Pancreas (tissue), 10 donors: Measurements from ENCODE around the gene DCAKD. TPM values are rescaled to one million over a fixed set of nuclear protein-coding genes. Genes with fewer than 3 reads are reported as not detected.
A peak's percentile ranks its signal among the peaks of the same experiment; 100 is the strongest.

ENCODE experiments used
- ATAC-seq, 4 donors: fragments of 200-7000 bp; cut with Tn5 transposase; one replicate each; pipeline versions ENCODE4 v1.8.0 to v1.9.1; 2020; ENCODE audit warnings: mild to moderate bottlenecking in 4 of 4, moderate library complexity in 4 of 4
- DNase-seq, 6 donors: peaks; one replicate each; pipeline ENCODE4 v3.0.0-alpha.2; 2020
- FAIRE-seq: peaks from 2 replicates; lab custom pipeline; 2012; peaks lifted over from hg19 to GRCh38; lab: Jason Lieb, UNC
- H3K27ac ChIP-seq, 4 donors: fragments of 200-600 bp; sonication (generic); 1 replicate in 3 of 4; 2 replicates in 1 of 4; pipeline versions ENCODE4 v1.5.0 to v1.8.0; 2020
- H3K27me3 ChIP-seq, 4 donors: fragments of 200-600 bp; one replicate each; pipeline ENCODE4 v1.8.0; 2021
- H3K36me3 ChIP-seq, 3 donors: fragments of 200-600 bp; sonication (generic) in 1 of 3; one replicate each; pipeline versions ENCODE4 v1.5.0 to v1.8.0; 2020 to 2021
- H3K4me1 ChIP-seq, 3 donors: fragments of 200-600 bp; one replicate each; pipeline ENCODE4 v1.8.0; 2021
- H3K4me3 ChIP-seq, 4 donors: fragments of 200-600 bp; sonication (generic) in 2 of 4; one replicate each; pipeline versions ENCODE4 v1.5.0 to v1.8.0; 2020 to 2021
- H3K9me3 ChIP-seq, 4 donors: fragments of 200-600 bp; one replicate each; pipeline ENCODE4 v1.8.0; 2021
- CTCF ChIP-seq, 4 donors: fragments of 200-600 bp; sonication (generic) in 3 of 4; IDR thresholded peaks; one replicate each; pipeline versions ENCODE4 v1.5.0 to v1.8.0; 2021; ENCODE audit warnings: antibody characterized with exemption in 4 of 4
- WGBS, 2 donors: extraction: QIAGEN DNeasy Blood & Tissue Kit; methylation state at CpG; one replicate each; pipeline ENCODE4 v1.1.7; 2013; 5-methylcytosine and 5-hydroxymethylcytosine counted together
- intact Hi-C, 3 donors: fragments of 100-400 bp; cut with DNase I; formaldehyde crosslinking; loops; one replicate each; pipeline versions ENCODE4 v1.11.1 to v1.14.2; 2022
- polyA plus RNA-seq, 2 donors: library from polyadenylated mRNA; stranded (reverse); fragments of 200-250 nt; gene quantifications; one replicate each; pipeline ENCODE4 v1.2.3, GENCODE V29; 2013
- total RNA-seq, 6 donors: library from RNA; stranded (reverse); fragmentation: NEBNext Ultra II Directional in 4 of 6; extraction: Animal tissue kit (Norgen Biotek cat#: 25700) in 4 of 6; gene quantifications; one replicate each; pipeline versions ENCODE4 v1.2.1 to v1.2.4, GENCODE V29; 2021 to 2023
- donor health status: healthy with polysubstance abuse.
- donor health status: DM: no; HTN: no; CAD: no; lungs with moderate emphysema.
- donor health status: DM: no; HTN: no; CAD: no.
- donor health status: control.
- donor health status: control.
- donor health status: Bipolar disorder and iron deficiency.
- donor health status: DM: yes; HTN: yes; CAD: no.
- donor health status: DM: no; HTN: no; CAD: no.
- donor health status: DM: no; HTN: no; CAD: no.
- donor health status: DM: yes; HTN: yes; CAD: no.

Gene DCAKD
- total and polyA plus RNA-seq, 8 donors, result 9.3 to 19.2 (median 12.1) TPM

- Histone ChIP-seq H3K4me3 (no peak overlapping the region), H3K36me3 (no peaks in the 10 kb centered on the region), H3K27ac (no peak overlapping the region), H3K4me1 (no peaks in the 10 kb centered on the region), H3K9me3 (no peaks in the 10 kb centered on the region), H3K27me3 (no peaks in the 10 kb centered on the region)
- intact Hi-C loops, result no loop called here
- ATAC-seq (peak in 1 of 4 donors; percentile 39), DNase-seq (no peak), FAIRE-seq (no peak)
- WGBS, 2 donors, result 54 to 59% methylated on average over 3 of the region's 3 CpGs
- no peak for TF ChIP-seq CTCF (IDR thresholded peaks at IDR 0.05)
These were observed 50.1 kb downstream of the DCAKD start for GRCh38 chr17:45001310-45001709.

GRCh38 chr17:44999433-44999832, 52.0 kb downstream of the DCAKD start:
- H3K4me3 ChIP-seq, result no peak overlapping the region
- H3K27ac ChIP-seq, result no peak overlapping the region
- ATAC-seq, result no peak
- H3K36me3 ChIP-seq, result no peaks in the 10 kb centered on the region
- WGBS, 2 donors, result 77 to 86% methylated on average over 3 of the region's 3 CpGs
- no peaks in the 10 kb centered on the region for H3K9me3 ChIP-seq
- H3K27me3 ChIP-seq, result no peaks in the 10 kb centered on the region
- FAIRE-seq, result no peak
- intact Hi-C loops, result no loop called here
- TF ChIP-seq CTCF (IDR thresholded peaks at IDR 0.05), result no peak
- DNase-seq, result no peak
- no peaks in the 10 kb centered on the region for H3K4me1 ChIP-seq

GRCh38 chr17:44998646-44999045, 52.8 kb downstream of the DCAKD start:
- Histone ChIP-seq H3K4me1 (no peaks in the 10 kb centered on the region), H3K4me3 (no peak overlapping the region), H3K36me3 (no peaks in the 10 kb centered on the region), H3K9me3 (no peaks in the 10 kb centered on the region), H3K27ac (no peak overlapping the region), H3K27me3 (no peaks in the 10 kb centered on the region)
- ATAC-seq, result no peak
- intact Hi-C loops, result no loop called here
- DNase-seq, result no peak
- TF ChIP-seq CTCF (IDR thresholded peaks at IDR 0.05), result no peak
- no peak for FAIRE-seq

GRCh38 chr17:44997733-44998520, 53.5 kb downstream of the DCAKD start:
- Histone ChIP-seq H3K4me1 (no peaks in the 10 kb centered on the region), H3K27me3 (no peaks in the 10 kb centered on the region), H3K9me3 (no peaks in the 10 kb centered on the region), H3K27ac (no peak overlapping the region), H3K36me3 (no peaks in the 10 kb centered on the region), H3K4me3 (no peak overlapping the region)
- TF ChIP-seq CTCF (IDR thresholded peaks at IDR 0.05), result no peak
- WGBS, 2 donors, result 57 to 66% methylated on average over 7 of the region's 7 CpGs
- ATAC-seq, result no peak
- DNase-seq, result peak in 1 of 6 donors; percentile 52
- intact Hi-C loops, result no loop called here
- FAIRE-seq, result no peak

GRCh38 chr17:44996304-44996703, 55.1 kb downstream of the DCAKD start:
- no peak for TF ChIP-seq CTCF (IDR thresholded peaks at IDR 0.05)
- no peaks in the 10 kb centered on the region for H3K4me1 ChIP-seq
- H3K36me3 ChIP-seq, result no peaks in the 10 kb centered on the region
- 56 to 63% methylated on average over 10 of the region's 10 CpGs for WGBS, 2 donors
- H3K27ac ChIP-seq, result no peak overlapping the region
- no peak for DNase-seq
- no peaks in the 10 kb centered on the region for H3K27me3 ChIP-seq
- no peaks in the 10 kb centered on the region for H3K9me3 ChIP-seq
- H3K4me3 ChIP-seq, result no peak overlapping the region
- intact Hi-C loops, result no loop called here
- ATAC-seq, result no peak
- FAIRE-seq, result no peak
